Fibroblast of skin of right biceps (primary cell): ENCODE results near the gene PNMA6E.

Source experiments
- DNase-seq: peaks from one replicate; pipeline ENCODE4 v3.0.0-alpha.2; 2013

The PNMA6E gene

DNA sequence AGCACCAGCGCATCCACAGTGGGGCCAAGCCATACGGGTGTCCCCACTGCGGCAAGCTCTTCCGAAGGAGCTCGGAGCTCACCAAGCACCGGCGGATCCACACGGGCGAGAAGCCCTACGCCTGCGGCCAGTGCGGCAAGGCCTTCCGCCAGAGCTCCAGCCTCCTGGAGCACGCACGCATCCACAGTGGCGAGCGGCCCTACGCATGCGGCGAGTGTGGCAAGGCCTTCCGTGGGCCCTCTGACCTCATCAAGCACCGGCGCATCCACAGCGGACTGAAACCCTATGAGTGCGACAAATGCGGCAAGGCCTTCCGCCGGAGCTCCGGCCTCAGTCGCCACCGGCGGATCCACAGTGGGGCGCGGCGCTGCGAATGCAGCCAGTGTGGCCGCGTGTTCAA is 53.6 kb downstream of the PNMA6E start:
- DNase-seq = no peak
